ENCODE data around the gene STARD8. TPM values are rescaled to one million over a fixed set of nuclear protein-coding genes. Genes with fewer than 3 reads are reported as not detected.

The STARD8 gene
- total and polyA plus RNA-seq, 2 donors (not counting 1 experiment from before 2014, with no cell fraction given), result 0.33 to 0.54 TPM

DNA sequence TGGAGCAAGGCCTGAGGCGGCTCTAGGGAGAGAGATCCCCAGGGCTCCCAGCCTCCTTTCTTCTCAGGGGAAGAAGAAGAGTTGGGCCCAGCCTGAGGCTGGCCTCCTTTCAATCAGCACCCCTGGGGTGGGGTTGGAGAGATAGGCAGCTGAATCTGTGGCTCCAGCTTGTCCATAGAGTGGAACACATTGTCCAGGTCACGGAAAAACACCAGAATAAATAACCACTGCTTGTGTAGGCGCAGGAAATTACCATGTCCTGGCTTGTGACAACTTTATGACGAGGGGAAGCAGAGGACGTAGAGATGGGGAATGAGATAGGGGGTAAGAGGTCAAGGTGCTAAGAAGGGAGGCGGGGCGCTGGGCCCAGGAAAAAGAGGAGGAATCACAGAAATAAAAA is 100.6 kb downstream of the STARD8 start:
- H3K27ac Mint-ChIP-seq, result no peak overlapping the region
- H3K9me3 Mint-ChIP-seq (ENCODE audit: insufficient read depth), result no peaks in the 10 kb centered on the region
- Histone ChIP-seq H3K4me2 (replicated peaks; ENCODE audit: low read depth, low read length, poor library complexity, severe bottlenecking) (no peak overlapping the region), H4K20me1 (ENCODE audit: control insufficient read depth, insufficient read depth, low read length, poor library complexity, severe bottlenecking) (no peaks in the 10 kb centered on the region), H3K9ac (ENCODE audit: low read length) (no peak overlapping the region), H3K27me3 (replicated peaks in 1 of 4; ENCODE audit: control extremely low read depth in 1 of 4, control insufficient read depth in 3 of 4, insufficient read depth in 4 of 4, low read length in 3 of 4) (no peaks in the 10 kb centered on the region), H3K9me3 (ENCODE audit: control extremely low read depth in 1 of 3, control insufficient read depth in 2 of 3, insufficient read depth in 1 of 3, low read length in 2 of 3) (no peaks in the 10 kb centered on the region), H2AFZ (ENCODE audit: insufficient read depth, low read depth, low read length, poor library complexity, severe bottlenecking) (no peak overlapping the region), H3K4me3 (ENCODE audit: control extremely low read depth in 1 of 5, extremely low read depth in 1 of 5, insufficient read depth in 1 of 5, low read depth in 2 of 5, low read length in 4 of 5) (no peak overlapping the region), H3K79me2 (ENCODE audit: control insufficient read depth, insufficient read depth, low read length) (no peaks in the 10 kb centered on the region), H3K4me1 (ENCODE audit: control insufficient read depth in 2 of 2, insufficient read depth in 2 of 2, low read length in 2 of 2) (no peaks in the 10 kb centered on the region), H3K36me3 (replicated peaks in 1 of 2; ENCODE audit: control extremely low read depth in 1 of 2, control insufficient read depth in 1 of 2, extremely low read depth in 1 of 2, insufficient read depth in 2 of 2, low read length in 1 of 2) (no peaks in the 10 kb centered on the region), H3K27ac (ENCODE audit: low read length in 2 of 2) (no peak overlapping the region)
- no peaks in the 10 kb centered on the region for H3K27me3 Mint-ChIP-seq
- no peaks in the 10 kb centered on the region for H3K4me1 Mint-ChIP-seq
- ATAC-seq (ENCODE audit: low read depth), result no peak
- TF ChIP-seq, protein P1, sequence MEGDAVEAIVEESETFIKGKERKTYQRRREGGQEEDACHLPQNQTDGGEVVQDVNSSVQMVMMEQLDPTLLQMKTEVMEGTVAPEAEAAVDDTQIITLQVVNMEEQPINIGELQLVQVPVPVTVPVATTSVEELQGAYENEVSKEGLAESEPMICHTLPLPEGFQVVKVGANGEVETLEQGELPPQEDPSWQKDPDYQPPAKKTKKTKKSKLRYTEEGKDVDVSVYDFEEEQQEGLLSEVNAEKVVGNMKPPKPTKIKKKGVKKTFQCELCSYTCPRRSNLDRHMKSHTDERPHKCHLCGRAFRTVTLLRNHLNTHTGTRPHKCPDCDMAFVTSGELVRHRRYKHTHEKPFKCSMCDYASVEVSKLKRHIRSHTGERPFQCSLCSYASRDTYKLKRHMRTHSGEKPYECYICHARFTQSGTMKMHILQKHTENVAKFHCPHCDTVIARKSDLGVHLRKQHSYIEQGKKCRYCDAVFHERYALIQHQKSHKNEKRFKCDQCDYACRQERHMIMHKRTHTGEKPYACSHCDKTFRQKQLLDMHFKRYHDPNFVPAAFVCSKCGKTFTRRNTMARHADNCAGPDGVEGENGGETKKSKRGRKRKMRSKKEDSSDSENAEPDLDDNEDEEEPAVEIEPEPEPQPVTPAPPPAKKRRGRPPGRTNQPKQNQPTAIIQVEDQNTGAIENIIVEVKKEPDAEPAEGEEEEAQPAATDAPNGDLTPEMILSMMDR (IDR thresholded peaks at IDR 0.05), result no peak
- TF ChIP-seq EZH2 (IDR thresholded peaks at IDR 0.05; ENCODE audit: borderline replicate concordance, insufficient read depth, low read depth, low read length, poor library complexity, severe bottlenecking), result no peak
- H3K4me3 Mint-ChIP-seq, result no peak overlapping the region
- no CpG with 5 or more reads among the region's 7 CpGs for WGBS (ENCODE audit: insufficient coverage)
- POLR2A ChIA-PET, result no interaction called here
- DNase-seq, result no peak
- CTCF ChIA-PET, result no interaction called here
- intact Hi-C loops (cut with micrococcal nuclease), result no loop called here

DNA sequence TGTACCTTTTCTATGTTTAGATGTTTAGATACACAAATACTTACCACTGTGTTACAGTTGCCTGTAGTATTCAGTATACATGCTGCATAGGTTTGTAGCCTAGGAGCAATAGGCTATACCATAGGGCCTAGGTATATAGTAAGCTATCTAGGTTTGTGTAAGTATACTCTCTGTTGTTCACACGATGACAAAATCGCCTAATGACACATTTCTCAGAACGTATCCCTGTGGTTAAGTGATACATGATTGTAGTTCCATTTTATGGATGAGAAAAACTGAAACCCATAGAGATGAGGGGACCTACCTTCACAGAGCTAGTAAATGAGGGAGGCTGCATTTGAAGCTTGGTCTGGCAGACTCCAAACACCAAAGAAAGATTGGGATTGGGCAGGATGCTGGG is 102.0 kb downstream of the STARD8 start:
- Mint-ChIP-seq H3K4me1 (no peaks in the 10 kb centered on the region), H3K27me3 (no peaks in the 10 kb centered on the region), H3K4me3 (no peak overlapping the region), H3K9me3 (ENCODE audit: insufficient read depth) (no peaks in the 10 kb centered on the region), H3K27ac (no peak overlapping the region)
- H3K4me2 ChIP-seq (replicated peaks; ENCODE audit: low read depth, low read length, poor library complexity, severe bottlenecking), result no peak overlapping the region
- ChIA-PET CTCF (no interaction called here), POLR2A (no interaction called here)
- WGBS (ENCODE audit: insufficient coverage), result no CpG with 5 or more reads among the region's 3 CpGs
- H3K9ac ChIP-seq (ENCODE audit: low read length), result no peak overlapping the region
- H2AFZ ChIP-seq (ENCODE audit: insufficient read depth, low read depth, low read length, poor library complexity, severe bottlenecking), result no peak overlapping the region
- no peaks in the 10 kb centered on the region for H3K36me3 ChIP-seq (replicated peaks in 1 of 2; ENCODE audit: control extremely low read depth in 1 of 2, control insufficient read depth in 1 of 2, extremely low read depth in 1 of 2, insufficient read depth in 2 of 2, low read length in 1 of 2)
- intact Hi-C loops (cut with micrococcal nuclease), result no loop called here
- H3K9me3 ChIP-seq (ENCODE audit: control extremely low read depth in 1 of 3, control insufficient read depth in 2 of 3, insufficient read depth in 1 of 3, low read length in 2 of 3), result no peaks in the 10 kb centered on the region
- no peaks in the 10 kb centered on the region for H3K4me1 ChIP-seq (ENCODE audit: control insufficient read depth in 2 of 2, insufficient read depth in 2 of 2, low read length in 2 of 2)
- H3K4me3 ChIP-seq (ENCODE audit: control extremely low read depth in 1 of 5, extremely low read depth in 1 of 5, insufficient read depth in 1 of 5, low read depth in 2 of 5, low read length in 4 of 5), result no peak overlapping the region
- TF ChIP-seq EZH2 (IDR thresholded peaks at IDR 0.05; ENCODE audit: borderline replicate concordance, insufficient read depth, low read depth, low read length, poor library complexity, severe bottlenecking), result no peak
- TF ChIP-seq, protein P1 (IDR thresholded peaks at IDR 0.05), result no peak
- H3K27ac ChIP-seq (ENCODE audit: low read length in 2 of 2), result no peak overlapping the region
- ATAC-seq (ENCODE audit: low read depth) (no peak), DNase-seq (no peak)
- H3K27me3 ChIP-seq (replicated peaks in 1 of 4; ENCODE audit: control extremely low read depth in 1 of 4, control insufficient read depth in 3 of 4, insufficient read depth in 4 of 4, low read length in 3 of 4), result no peaks in the 10 kb centered on the region
- no peaks in the 10 kb centered on the region for H3K79me2 ChIP-seq (ENCODE audit: control insufficient read depth, insufficient read depth, low read length)
- H4K20me1 ChIP-seq (ENCODE audit: control insufficient read depth, insufficient read depth, low read length, poor library complexity, severe bottlenecking), result no peaks in the 10 kb centered on the region

Measured in B cell (primary cell).